22Rv1 (cell line): ENCODE measurements around the gene NBEA.

Source experiments
- ZFX ChIP-seq: fragments of 450-650 bp; IDR thresholded peaks from 2 replicates; pipeline ENCODE4 v1.6.1; 2017; ENCODE audit warnings: antibody characterized with exemption, borderline replicate concordance
- TF ChIP-seq, protein P1 (sequence below): fragments of 450-650 bp; IDR thresholded peaks from 2 replicates; pipeline ENCODE4 v1.5.1; 2017; ENCODE audit warnings: mild to moderate bottlenecking

GRCh38 chr13:35675651-35676050, 733.6 kb downstream of the NBEA start:
- TF ChIP-seq, protein P1, sequence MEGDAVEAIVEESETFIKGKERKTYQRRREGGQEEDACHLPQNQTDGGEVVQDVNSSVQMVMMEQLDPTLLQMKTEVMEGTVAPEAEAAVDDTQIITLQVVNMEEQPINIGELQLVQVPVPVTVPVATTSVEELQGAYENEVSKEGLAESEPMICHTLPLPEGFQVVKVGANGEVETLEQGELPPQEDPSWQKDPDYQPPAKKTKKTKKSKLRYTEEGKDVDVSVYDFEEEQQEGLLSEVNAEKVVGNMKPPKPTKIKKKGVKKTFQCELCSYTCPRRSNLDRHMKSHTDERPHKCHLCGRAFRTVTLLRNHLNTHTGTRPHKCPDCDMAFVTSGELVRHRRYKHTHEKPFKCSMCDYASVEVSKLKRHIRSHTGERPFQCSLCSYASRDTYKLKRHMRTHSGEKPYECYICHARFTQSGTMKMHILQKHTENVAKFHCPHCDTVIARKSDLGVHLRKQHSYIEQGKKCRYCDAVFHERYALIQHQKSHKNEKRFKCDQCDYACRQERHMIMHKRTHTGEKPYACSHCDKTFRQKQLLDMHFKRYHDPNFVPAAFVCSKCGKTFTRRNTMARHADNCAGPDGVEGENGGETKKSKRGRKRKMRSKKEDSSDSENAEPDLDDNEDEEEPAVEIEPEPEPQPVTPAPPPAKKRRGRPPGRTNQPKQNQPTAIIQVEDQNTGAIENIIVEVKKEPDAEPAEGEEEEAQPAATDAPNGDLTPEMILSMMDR, result no peak
- no peak for TF ChIP-seq ZFX
